K562 (cell line): ENCODE data around the gene EMC9. TPM values are rescaled to one million over a fixed set of nuclear protein-coding genes. Genes with fewer than 3 reads are reported as not detected.

ENCODE experiments used
- ETV6 ChIP-seq, 3 experiments: fragments of 150-350 bp in 1 of 3; sonication (generic) in 1 of 3; formaldehyde crosslinking in 1 of 3; IDR thresholded peaks; 2 replicates each; pipeline versions ENCODE4 v1.6.1 to v1.8.0; 2014 to 2022; ENCODE audit warnings: borderline replicate concordance in 2 of 3, low read depth in 2 of 3, antibody characterized with exemption in 1 of 3, low read length in 1 of 3, mild to moderate bottlenecking in 1 of 3, missing genetic modification reagents in 1 of 3
- PCBP1 ChIP-seq: fragments of 200-400 bp; formaldehyde crosslinking; IDR thresholded peaks from 2 replicates; pipeline ENCODE4 v1.6.1; 2018; ENCODE audit warnings: mild to moderate bottlenecking, low read depth, low read length; ENCODE audit not compliant: poor library complexity, severe bottlenecking
- ZBTB1 ChIP-seq: sonication (generic); formaldehyde crosslinking; IDR thresholded peaks from 2 replicates; pipeline ENCODE4 v1.8.1; 2023; ENCODE audit warnings: missing genetic modification reagents, low read depth, mild to moderate bottlenecking, borderline replicate concordance
- ZNF695 ChIP-seq: fragments of 450-650 bp; formaldehyde crosslinking; IDR thresholded peaks from 2 replicates; pipeline ENCODE4 v1.4.0; 2020; ENCODE audit warnings: mild to moderate bottlenecking, moderate library complexity
- polyA plus RNA-seq, 8 experiments: library from polyadenylated mRNA; depleted of rRNA in 4 of 8; stranded (reverse) in 5 of 8; unstranded in 3 of 8; fragments of >200 nt; fragmentation: Nextera tagmentation in 2 of 8; fragmentation: Illumina TruSeq in 1 of 8; extraction: Ambion mirVana in 2 of 8; extraction: Trizol in 1 of 8; gene quantifications; 2 replicates each; pipeline versions ENCODE4 v1.2.1 to v1.2.3, GENCODE V29; 2011 to 2014; ENCODE audit warnings: inconsistent platforms in 1 of 8, missing spikeins in 1 of 8
- total RNA-seq, 7 experiments: library from RNA; depleted of rRNA in 6 of 7; stranded (reverse); fragments of >200 nt in 6 of 7; fragmentation: Illumina TruSeq in 2 of 7; extraction: Trizol in 2 of 7; gene quantifications; 2 replicates each; pipeline versions ENCODE4 v1.2.1 to v1.2.3, GENCODE V29; 2011 to 2021; ENCODE audit warnings: low replicate concordance in 1 of 7
- TF ChIP-seq, protein P1 (sequence below): fragments of 250-450 bp; sonication (Bioruptor Pico); IDR thresholded peaks from 2 replicates; pipeline ENCODE4 v1.4.0; 2020; ENCODE audit warnings: mild to moderate bottlenecking, moderate library complexity
- TF ChIP-seq, protein P2 (sequence below): fragments of 250-450 bp; sonication (Bioruptor Pico); IDR thresholded peaks from 2 replicates; pipeline ENCODE4 v1.8.0; 2021; ENCODE audit warnings: moderate library complexity, mild to moderate bottlenecking, inconsistent platforms
- TF ChIP-seq, protein P3 (sequence below): sonication (generic); formaldehyde crosslinking; IDR thresholded peaks from 2 replicates; pipeline ENCODE4 v1.8.1; 2022; ENCODE audit warnings: missing genetic modification reagents

Gene EMC9
- total and polyA plus RNA-seq, 9 of the 15 experiments (the other 6 are each of a cell fraction or from before 2014, with no cell fraction given), result 3.1 to 13.2 (median 7.8) TPM

DNA sequence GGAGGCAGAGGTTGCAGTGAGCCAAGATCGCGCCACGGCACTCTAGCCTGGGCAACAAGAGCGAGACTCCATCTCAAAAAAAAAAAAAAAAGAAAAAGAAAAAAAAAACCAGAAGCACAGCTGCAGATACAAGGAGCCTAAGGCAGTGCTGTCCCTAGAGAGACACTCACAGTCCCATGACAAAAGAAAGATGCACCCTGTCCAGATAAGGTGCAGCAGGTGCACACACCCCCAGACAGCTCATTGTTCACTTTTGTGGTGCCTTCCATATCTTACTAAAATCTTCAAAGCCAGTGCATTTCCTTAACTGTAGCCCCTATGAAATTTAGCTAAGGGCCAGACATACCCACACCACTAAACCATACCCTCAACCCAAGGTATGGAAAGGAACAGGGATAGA is 19.0 kb downstream of the EMC9 start (continued):
- TF ChIP-seq, protein P1, sequence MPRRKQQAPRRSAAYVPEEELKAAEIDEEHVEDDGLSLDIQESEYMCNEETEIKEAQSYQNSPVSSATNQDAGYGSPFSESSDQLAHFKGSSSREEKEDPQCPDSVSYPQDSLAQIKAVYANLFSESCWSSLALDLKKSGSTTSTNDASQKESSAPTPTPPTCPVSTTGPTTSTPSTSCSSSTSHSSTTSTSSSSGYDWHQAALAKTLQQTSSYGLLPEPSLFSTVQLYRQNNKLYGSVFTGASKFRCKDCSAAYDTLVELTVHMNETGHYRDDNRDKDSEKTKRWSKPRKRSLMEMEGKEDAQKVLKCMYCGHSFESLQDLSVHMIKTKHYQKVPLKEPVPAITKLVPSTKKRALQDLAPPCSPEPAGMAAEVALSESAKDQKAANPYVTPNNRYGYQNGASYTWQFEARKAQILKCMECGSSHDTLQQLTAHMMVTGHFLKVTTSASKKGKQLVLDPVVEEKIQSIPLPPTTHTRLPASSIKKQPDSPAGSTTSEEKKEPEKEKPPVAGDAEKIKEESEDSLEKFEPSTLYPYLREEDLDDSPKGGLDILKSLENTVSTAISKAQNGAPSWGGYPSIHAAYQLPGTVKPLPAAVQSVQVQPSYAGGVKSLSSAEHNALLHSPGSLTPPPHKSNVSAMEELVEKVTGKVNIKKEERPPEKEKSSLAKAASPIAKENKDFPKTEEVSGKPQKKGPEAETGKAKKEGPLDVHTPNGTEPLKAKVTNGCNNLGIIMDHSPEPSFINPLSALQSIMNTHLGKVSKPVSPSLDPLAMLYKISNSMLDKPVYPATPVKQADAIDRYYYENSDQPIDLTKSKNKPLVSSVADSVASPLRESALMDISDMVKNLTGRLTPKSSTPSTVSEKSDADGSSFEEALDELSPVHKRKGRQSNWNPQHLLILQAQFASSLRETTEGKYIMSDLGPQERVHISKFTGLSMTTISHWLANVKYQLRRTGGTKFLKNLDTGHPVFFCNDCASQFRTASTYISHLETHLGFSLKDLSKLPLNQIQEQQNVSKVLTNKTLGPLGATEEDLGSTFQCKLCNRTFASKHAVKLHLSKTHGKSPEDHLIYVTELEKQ (CRISPR knock-in tag), result no peak
- TF ChIP-seq, protein P2, sequence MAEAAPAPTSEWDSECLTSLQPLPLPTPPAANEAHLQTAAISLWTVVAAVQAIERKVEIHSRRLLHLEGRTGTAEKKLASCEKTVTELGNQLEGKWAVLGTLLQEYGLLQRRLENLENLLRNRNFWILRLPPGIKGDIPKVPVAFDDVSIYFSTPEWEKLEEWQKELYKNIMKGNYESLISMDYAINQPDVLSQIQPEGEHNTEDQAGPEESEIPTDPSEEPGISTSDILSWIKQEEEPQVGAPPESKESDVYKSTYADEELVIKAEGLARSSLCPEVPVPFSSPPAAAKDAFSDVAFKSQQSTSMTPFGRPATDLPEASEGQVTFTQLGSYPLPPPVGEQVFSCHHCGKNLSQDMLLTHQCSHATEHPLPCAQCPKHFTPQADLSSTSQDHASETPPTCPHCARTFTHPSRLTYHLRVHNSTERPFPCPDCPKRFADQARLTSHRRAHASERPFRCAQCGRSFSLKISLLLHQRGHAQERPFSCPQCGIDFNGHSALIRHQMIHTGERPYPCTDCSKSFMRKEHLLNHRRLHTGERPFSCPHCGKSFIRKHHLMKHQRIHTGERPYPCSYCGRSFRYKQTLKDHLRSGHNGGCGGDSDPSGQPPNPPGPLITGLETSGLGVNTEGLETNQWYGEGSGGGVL (CRISPR knock-in tag), result no peak
- TF ChIP-seq PCBP1 (no peak), ETV6 (IDR thresholded peaks at IDR 0.05; ENCODE audit: borderline replicate concordance in 1 of 2, low read depth in 2 of 2, low read length in 1 of 2) (no peak), ETV6 (CRISPR knock-in tag; IDR thresholded peaks at IDR 0.05; ENCODE audit: borderline replicate concordance) (no peak), ZNF695 (CRISPR knock-in tag) (no peak), ZBTB1 (CRISPR knock-in tag) (no peak)
- TF ChIP-seq, protein P3, sequence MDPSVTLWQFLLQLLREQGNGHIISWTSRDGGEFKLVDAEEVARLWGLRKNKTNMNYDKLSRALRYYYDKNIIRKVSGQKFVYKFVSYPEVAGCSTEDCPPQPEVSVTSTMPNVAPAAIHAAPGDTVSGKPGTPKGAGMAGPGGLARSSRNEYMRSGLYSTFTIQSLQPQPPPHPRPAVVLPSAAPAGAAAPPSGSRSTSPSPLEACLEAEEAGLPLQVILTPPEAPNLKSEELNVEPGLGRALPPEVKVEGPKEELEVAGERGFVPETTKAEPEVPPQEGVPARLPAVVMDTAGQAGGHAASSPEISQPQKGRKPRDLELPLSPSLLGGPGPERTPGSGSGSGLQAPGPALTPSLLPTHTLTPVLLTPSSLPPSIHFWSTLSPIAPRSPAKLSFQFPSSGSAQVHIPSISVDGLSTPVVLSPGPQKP (CRISPR knock-in tag), result no peak
